Glutamatergic neuron (in vitro differentiated cells): ENCODE data around the gene CTLA4. TPM values are rescaled to one million over a fixed set of nuclear protein-coding genes. Genes with fewer than 3 reads are reported as not detected.

Source experiments
- DNase-seq: peaks from one replicate; pipeline ENCODE4 v3.0.0; 2022
- H3K27ac Mint-ChIP-seq: one replicate; pipeline ENCODE4 v1.8.0; 2020; ENCODE audit warnings: mild to moderate bottlenecking, mixed read lengths, inconsistent platforms; ENCODE audit not compliant: unreplicated experiment
- H3K27me3 Mint-ChIP-seq: one replicate; pipeline ENCODE4 v1.8.0; 2020; ENCODE audit warnings: mild to moderate bottlenecking, moderate library complexity, mixed read lengths, inconsistent platforms; ENCODE audit not compliant: unreplicated experiment
- H3K36me3 Mint-ChIP-seq: one replicate; pipeline ENCODE4 v1.8.0; 2020; ENCODE audit warnings: mild to moderate bottlenecking, mixed read lengths, inconsistent platforms; ENCODE audit not compliant: unreplicated experiment
- H3K4me1 Mint-ChIP-seq: one replicate; pipeline ENCODE4 v1.8.0; 2020; ENCODE audit warnings: mild to moderate bottlenecking, low read depth, mixed read lengths, inconsistent platforms; ENCODE audit not compliant: unreplicated experiment
- H3K4me3 Mint-ChIP-seq: one replicate; pipeline ENCODE4 v1.8.0; 2020; ENCODE audit warnings: mild to moderate bottlenecking, mixed read lengths, inconsistent platforms; ENCODE audit not compliant: unreplicated experiment
- H3K9me3 Mint-ChIP-seq: one replicate; pipeline ENCODE4 v1.8.0; 2020; ENCODE audit warnings: mild to moderate bottlenecking, moderate library complexity, mixed read lengths, inconsistent platforms; ENCODE audit not compliant: unreplicated experiment
- CTCF ChIP-seq: fragments of 200-600 bp; sonication (generic); IDR thresholded peaks from one replicate; pipeline ENCODE4 v1.5.0; 2021; ENCODE audit not compliant: partially characterized antibody, unreplicated experiment
- total RNA-seq: library from RNA; stranded (reverse); fragmentation: NEBNext Ultra II Directional; extraction: Animal tissue kit (Norgen Biotek cat#: 25700); gene quantifications from one replicate; pipeline ENCODE4 v1.2.1, GENCODE V29; 2021; ENCODE audit not compliant: unreplicated experiment

Gene CTLA4
- total RNA-seq, 1 donor from 2014 or later, result not detected

- H3K4me3 Mint-ChIP-seq, result no peak overlapping the region
- TF ChIP-seq CTCF, result no peak
- peaks cover 3% of the 10 kb centered on the region for H3K27me3 Mint-ChIP-seq
- no peaks in the 10 kb centered on the region for H3K36me3 Mint-ChIP-seq
- H3K9me3 Mint-ChIP-seq, result peaks cover 1% of the 10 kb centered on the region
- H3K4me1 Mint-ChIP-seq, result no peaks in the 10 kb centered on the region
- H3K27ac Mint-ChIP-seq, result no peak overlapping the region
- DNase-seq, result no peak
These were observed 21.0 kb upstream of the CTLA4 start for GRCh38 chr2:203846490-203847105.

- DNase-seq, result no peak
- Mint-ChIP-seq H3K27ac (no peak overlapping the region), H3K36me3 (no peaks in the 10 kb centered on the region), H3K4me1 (no peaks in the 10 kb centered on the region), H3K4me3 (no peak overlapping the region), H3K9me3 (peaks cover 1% of the 10 kb centered on the region), H3K27me3 (peaks cover 1% of the 10 kb centered on the region)
- TF ChIP-seq CTCF, result no peak
These were observed 18.6 kb upstream of the CTLA4 start for GRCh38 chr2:203849010-203849409.

GRCh38 chr2:203852760-203853159 lies 14.8 kb upstream of the CTLA4 start:
- no peaks in the 10 kb centered on the region for H3K9me3 Mint-ChIP-seq
- no peak overlapping the region for H3K4me3 Mint-ChIP-seq
- no peaks in the 10 kb centered on the region for H3K4me1 Mint-ChIP-seq
- H3K27me3 Mint-ChIP-seq, result peaks cover 1% of the 10 kb centered on the region
- DNase-seq, result no peak
- H3K36me3 Mint-ChIP-seq, result no peaks in the 10 kb centered on the region
- TF ChIP-seq CTCF, result no peak
- no peak overlapping the region for H3K27ac Mint-ChIP-seq

- no peak overlapping the region for H3K4me3 Mint-ChIP-seq
- no peaks in the 10 kb centered on the region for H3K36me3 Mint-ChIP-seq
- peaks cover 1% of the 10 kb centered on the region for H3K27me3 Mint-ChIP-seq
- no peaks in the 10 kb centered on the region for H3K4me1 Mint-ChIP-seq
- no peak for DNase-seq
- no peak overlapping the region for H3K27ac Mint-ChIP-seq
- H3K9me3 Mint-ChIP-seq, result no peaks in the 10 kb centered on the region
- TF ChIP-seq CTCF, result no peak
These were observed 14.3 kb upstream of the CTLA4 start for GRCh38 chr2:203853271-203853670.

GRCh38 chr2:203853722-203854121 lies 13.8 kb upstream of the CTLA4 start:
- Mint-ChIP-seq H3K36me3 (no peaks in the 10 kb centered on the region), H3K4me1 (no peaks in the 10 kb centered on the region), H3K9me3 (no peaks in the 10 kb centered on the region), H3K27ac (no peak overlapping the region), H3K4me3 (no peak overlapping the region), H3K27me3 (peaks cover 1% of the 10 kb centered on the region)
- no peak for TF ChIP-seq CTCF
- DNase-seq, result no peak
